Panc1 (cell line): ENCODE results near the gene ADGRB3.

Experiments used
- REST ChIP-seq, 2 experiments: IDR thresholded peaks; 2 replicates each; pipeline ENCODE4 v1.6.1; 2011 to 2012; ENCODE audit warnings: low read depth in 2 of 2, control low read depth in 1 of 2, low read length in 1 of 2, mild to moderate bottlenecking in 1 of 2, moderate library complexity in 1 of 2; ENCODE audit not compliant: insufficient read depth in 1 of 2
- TF ChIP-seq, protein P1 (sequence below): fragments of 450-650 bp; IDR thresholded peaks from 2 replicates; pipeline ENCODE4 v1.5.1; 2017; ENCODE audit warnings: mild to moderate bottlenecking

GRCh38 chr6:69145062-69145461 is 510.0 kb downstream of the ADGRB3 start:
- TF ChIP-seq, protein P1, sequence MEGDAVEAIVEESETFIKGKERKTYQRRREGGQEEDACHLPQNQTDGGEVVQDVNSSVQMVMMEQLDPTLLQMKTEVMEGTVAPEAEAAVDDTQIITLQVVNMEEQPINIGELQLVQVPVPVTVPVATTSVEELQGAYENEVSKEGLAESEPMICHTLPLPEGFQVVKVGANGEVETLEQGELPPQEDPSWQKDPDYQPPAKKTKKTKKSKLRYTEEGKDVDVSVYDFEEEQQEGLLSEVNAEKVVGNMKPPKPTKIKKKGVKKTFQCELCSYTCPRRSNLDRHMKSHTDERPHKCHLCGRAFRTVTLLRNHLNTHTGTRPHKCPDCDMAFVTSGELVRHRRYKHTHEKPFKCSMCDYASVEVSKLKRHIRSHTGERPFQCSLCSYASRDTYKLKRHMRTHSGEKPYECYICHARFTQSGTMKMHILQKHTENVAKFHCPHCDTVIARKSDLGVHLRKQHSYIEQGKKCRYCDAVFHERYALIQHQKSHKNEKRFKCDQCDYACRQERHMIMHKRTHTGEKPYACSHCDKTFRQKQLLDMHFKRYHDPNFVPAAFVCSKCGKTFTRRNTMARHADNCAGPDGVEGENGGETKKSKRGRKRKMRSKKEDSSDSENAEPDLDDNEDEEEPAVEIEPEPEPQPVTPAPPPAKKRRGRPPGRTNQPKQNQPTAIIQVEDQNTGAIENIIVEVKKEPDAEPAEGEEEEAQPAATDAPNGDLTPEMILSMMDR, result no peak
- no peak for TF ChIP-seq REST (IDR thresholded peaks at IDR 0.05; ENCODE audit: insufficient read depth in 1 of 2, low read depth in 2 of 2, low read length in 1 of 2)
